Choroid plexus epithelial cell (primary cell): ENCODE measurements around the gene RPE65.
A peak's percentile ranks its signal among the peaks of the same experiment; 100 is the strongest.

Experiments used
- DNase-seq: peaks from one replicate; pipeline ENCODE4 v3.0.0-alpha.2; 2010; ENCODE audit warnings: low read depth
- H3K4me3 ChIP-seq: 2 replicates; pipeline ENCODE4 v1.5.1; 2011; ENCODE audit warnings: low read depth, mild to moderate bottlenecking, control low read depth, low read length, moderate library complexity
- TF ChIP-seq, protein P1 (sequence below): conservative IDR thresholded peaks from 2 replicates; pipeline ENCODE4 v1.5.1; 2011; ENCODE audit warnings: low read depth, mild to moderate bottlenecking, control low read depth, inconsistent platforms, low read length, moderate library complexity

The RPE65 gene

DNA sequence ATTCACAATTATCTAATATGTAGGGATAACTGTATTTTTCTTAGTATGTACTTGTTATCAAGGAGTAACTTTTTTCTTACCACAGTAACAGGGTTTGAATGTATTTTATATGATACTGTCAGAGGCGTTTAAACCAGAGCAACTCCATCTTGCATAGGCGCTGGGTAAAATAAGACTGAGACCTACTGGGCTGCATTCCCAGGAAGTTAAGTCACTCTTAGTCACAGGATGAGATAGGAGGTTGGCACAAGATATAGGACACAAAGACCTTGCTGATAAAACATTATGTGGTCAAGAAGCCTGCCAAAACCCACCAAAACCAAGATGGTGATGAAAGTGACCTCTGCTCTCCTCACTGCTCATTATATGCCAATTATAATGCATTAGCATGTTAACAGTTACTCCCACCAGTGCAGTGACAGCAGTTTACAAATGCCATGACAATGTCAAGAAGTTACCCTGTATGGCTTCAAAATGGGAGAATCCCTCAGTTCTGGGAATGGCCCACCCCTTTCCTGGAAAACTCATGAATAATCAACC, 64.8 kb downstream of the RPE65 start:
- no peak for DNase-seq
- TF ChIP-seq, protein P1, sequence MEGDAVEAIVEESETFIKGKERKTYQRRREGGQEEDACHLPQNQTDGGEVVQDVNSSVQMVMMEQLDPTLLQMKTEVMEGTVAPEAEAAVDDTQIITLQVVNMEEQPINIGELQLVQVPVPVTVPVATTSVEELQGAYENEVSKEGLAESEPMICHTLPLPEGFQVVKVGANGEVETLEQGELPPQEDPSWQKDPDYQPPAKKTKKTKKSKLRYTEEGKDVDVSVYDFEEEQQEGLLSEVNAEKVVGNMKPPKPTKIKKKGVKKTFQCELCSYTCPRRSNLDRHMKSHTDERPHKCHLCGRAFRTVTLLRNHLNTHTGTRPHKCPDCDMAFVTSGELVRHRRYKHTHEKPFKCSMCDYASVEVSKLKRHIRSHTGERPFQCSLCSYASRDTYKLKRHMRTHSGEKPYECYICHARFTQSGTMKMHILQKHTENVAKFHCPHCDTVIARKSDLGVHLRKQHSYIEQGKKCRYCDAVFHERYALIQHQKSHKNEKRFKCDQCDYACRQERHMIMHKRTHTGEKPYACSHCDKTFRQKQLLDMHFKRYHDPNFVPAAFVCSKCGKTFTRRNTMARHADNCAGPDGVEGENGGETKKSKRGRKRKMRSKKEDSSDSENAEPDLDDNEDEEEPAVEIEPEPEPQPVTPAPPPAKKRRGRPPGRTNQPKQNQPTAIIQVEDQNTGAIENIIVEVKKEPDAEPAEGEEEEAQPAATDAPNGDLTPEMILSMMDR, result no peak
- no peak overlapping the region for H3K4me3 ChIP-seq

DNA sequence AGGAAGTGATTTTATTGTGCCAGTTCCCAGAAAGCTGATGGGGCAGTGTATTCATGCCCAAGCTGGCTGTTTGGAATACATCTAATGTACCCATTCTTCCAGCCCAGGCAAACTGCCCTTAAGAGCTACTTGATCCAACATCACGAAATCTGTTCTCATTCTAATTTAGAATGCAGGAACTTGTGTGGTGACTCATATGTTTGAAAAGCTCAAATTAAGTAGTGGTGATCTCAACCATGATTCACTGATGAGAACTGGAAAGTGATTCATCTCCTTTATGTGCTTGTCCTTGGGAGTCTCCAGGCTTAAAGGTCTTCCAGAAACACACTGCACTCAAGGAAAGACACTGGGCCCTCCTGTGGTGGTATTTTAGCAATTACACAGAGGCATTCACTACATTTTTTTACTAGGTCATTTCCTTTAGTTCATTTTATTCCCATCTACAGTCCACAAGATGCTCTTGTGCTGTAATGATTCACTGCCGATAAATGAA, 65.4 kb downstream of the RPE65 start:
- H3K4me3 ChIP-seq, result no peak overlapping the region
- peak; percentile 99 for DNase-seq
- TF ChIP-seq, protein P1, result peak; percentile 56

DNA sequence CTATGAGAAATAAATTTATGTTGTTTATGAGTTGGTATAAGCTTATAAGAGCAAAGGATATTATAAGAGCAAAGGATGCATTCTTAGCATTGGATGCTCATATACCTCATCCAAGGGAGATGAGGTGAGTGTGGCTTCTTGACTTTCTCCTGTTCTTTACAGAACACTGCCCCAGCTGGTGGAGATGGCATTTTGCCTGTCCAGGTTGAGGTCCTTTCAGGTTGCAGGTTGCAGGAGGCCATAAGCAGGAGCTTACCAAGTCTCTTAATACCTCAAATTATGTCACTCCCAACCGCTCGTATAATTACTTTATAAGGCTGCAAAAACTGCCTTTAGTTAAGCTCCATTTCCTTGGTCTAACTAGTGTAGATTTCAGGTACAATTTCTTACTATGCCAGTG, 66.7 kb downstream of the RPE65 start:
- H3K4me3 ChIP-seq, result no peak overlapping the region
- no peak for DNase-seq
- TF ChIP-seq, protein P1, result no peak

DNA sequence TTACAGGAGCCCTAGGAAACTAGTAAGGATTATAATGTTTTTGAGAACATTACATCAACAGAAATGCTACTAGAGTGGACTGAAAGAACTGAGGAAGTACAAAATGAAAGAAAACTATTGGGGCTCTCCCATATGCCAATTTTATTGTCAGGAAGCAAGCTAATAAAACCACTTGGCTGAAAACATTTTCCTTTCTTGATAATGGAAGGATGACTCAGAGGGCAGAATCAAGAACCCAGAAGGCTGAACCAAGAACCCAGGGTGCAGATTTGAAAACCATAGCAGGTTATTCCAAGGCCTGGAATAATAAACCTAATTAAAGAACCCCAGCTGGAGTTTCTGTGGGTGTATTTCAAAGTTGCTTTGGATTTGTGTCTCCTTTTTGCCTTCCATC, 70.7 kb downstream of the RPE65 start:
- no peak overlapping the region for H3K4me3 ChIP-seq
- DNase-seq, result no peak
- TF ChIP-seq, protein P1, result no peak
